Panc1 (cell line): ENCODE measurements around the gene ATG2B. TPM values are rescaled to one million over a fixed set of nuclear protein-coding genes. Genes with fewer than 3 reads are reported as not detected.

Source experiments
- ATAC-seq: fragments of 200-7000 bp; cut with Tn5 transposase; 2 replicates; pipeline ENCODE4 v1.9.1; 2020; ENCODE audit warnings: mild to moderate bottlenecking, moderate library complexity
- BruUV-seq: library from RNA; stranded (reverse); fragments of 400-500 nt; replicated peaks from 2 replicates; lab custom pipeline; 2021; lab: Mats Ljungman, UMichigan
- CTCF ChIA-PET: fragments of 300-600 bp; sonication (Branson Sonifier 250); formaldehyde crosslinking; loops from one replicate; lab custom pipeline; 2022; ENCODE audit warnings: antibody characterized with exemption; lab: Charles Lee
- POLR2A ChIA-PET: fragments of 300-600 bp; sonication (Branson Sonifier 250); formaldehyde crosslinking; loops from one replicate; lab custom pipeline; 2022; ENCODE audit warnings: antibody characterized with exemption; lab: Charles Lee
- DNase-seq: peaks from one replicate; pipeline ENCODE4 v3.0.0-alpha.2; 2010; ENCODE audit warnings: low read depth, low spot score
- H3K27ac ChIP-seq: 2 replicates; pipeline ENCODE4 v1.5.1; 2011; ENCODE audit warnings: mild to moderate bottlenecking, low read length, inconsistent platforms
- H3K27me3 ChIP-seq: fragments of 200-500 bp; sonication (Bioruptor generic); 2 replicates; pipeline ENCODE4 v1.6.0; 2014; ENCODE audit warnings: low read length, inconsistent platforms; ENCODE audit not compliant: control insufficient read depth, insufficient read depth
- H3K36me3 ChIP-seq: fragments of 200-500 bp; sonication (Bioruptor generic); 2 replicates; pipeline ENCODE4 v1.5.1; 2014; ENCODE audit warnings: inconsistent platforms, mild to moderate bottlenecking, low read length, moderate library complexity; ENCODE audit not compliant: control insufficient read depth, insufficient read depth
- H3K4me1 ChIP-seq: 2 replicates; pipeline ENCODE4 v1.5.1; 2011; ENCODE audit warnings: inconsistent platforms, mild to moderate bottlenecking, low read length, moderate library complexity; ENCODE audit not compliant: control insufficient read depth, insufficient read depth
- H3K4me3 ChIP-seq, 2 experiments: 2 replicates each; pipeline ENCODE4 v1.5.1; 2011 to 2012; ENCODE audit warnings: low read depth in 2 of 2, low read length in 2 of 2, mild to moderate bottlenecking in 2 of 2, inconsistent platforms in 1 of 2, moderate library complexity in 1 of 2
- H3K9me3 ChIP-seq: fragments of 200-500 bp; sonication (Bioruptor generic); 2 replicates; pipeline ENCODE4 v1.5.1; 2014; ENCODE audit warnings: low read depth, mild to moderate bottlenecking, inconsistent platforms, low read length, moderate library complexity; ENCODE audit not compliant: control insufficient read depth, insufficient read depth
- POLR2AphosphoS5 ChIP-seq: IDR thresholded peaks from 2 replicates; pipeline ENCODE4 v1.6.1; 2012; ENCODE audit warnings: mild to moderate bottlenecking, low read depth, low read length, moderate library complexity
- REST ChIP-seq, 2 experiments: IDR thresholded peaks; 2 replicates each; pipeline ENCODE4 v1.6.1; 2011 to 2012; ENCODE audit warnings: low read depth in 2 of 2, control low read depth in 1 of 2, low read length in 1 of 2, mild to moderate bottlenecking in 1 of 2, moderate library complexity in 1 of 2; ENCODE audit not compliant: insufficient read depth in 1 of 2
- SIN3A ChIP-seq: IDR thresholded peaks from 2 replicates; pipeline ENCODE4 v1.6.1; 2012; ENCODE audit warnings: low read depth, mild to moderate bottlenecking, low read length, moderate library complexity, borderline replicate concordance; ENCODE audit not compliant: insufficient read depth
- TCF7L2 ChIP-seq: IDR thresholded peaks from 2 replicates; pipeline ENCODE4 v1.6.1; 2011; ENCODE audit warnings: mild to moderate bottlenecking, low read depth, low read length, inconsistent platforms
- in situ Hi-C: cut with HindIII; loops from 2 replicates; pipeline ENCODE4 v1.10.0; 2016; ENCODE audit warnings: low sequenced_read_pairs, low pct_unique_long_range_greater_than_20kb
- intact Hi-C: fragments of 100-400 bp; cut with micrococcal nuclease; formaldehyde crosslinking; loops from one replicate; pipeline ENCODE4 v1.10.0; 2022; ENCODE audit not compliant: unreplicated experiment
- total RNA-seq: library from RNA; stranded (reverse); gene quantifications from one replicate; pipeline ENCODE4 v1.2.1, GENCODE V29; 2021; ENCODE audit not compliant: unreplicated experiment
- TF ChIP-seq, protein P1 (sequence below): fragments of 450-650 bp; IDR thresholded peaks from 2 replicates; pipeline ENCODE4 v1.5.1; 2017; ENCODE audit warnings: mild to moderate bottlenecking

ATG2B gene
- total RNA-seq, 1 experiment from 2014 or later, result 2.6 TPM

GRCh38 chr14:96229315-96229714, 133.8 kb downstream of the ATG2B start:
- Histone ChIP-seq H3K9me3 (no peaks in the 10 kb centered on the region), H3K4me1 (no peaks in the 10 kb centered on the region), H3K36me3 (no peaks in the 10 kb centered on the region), H3K27me3 (no peaks in the 10 kb centered on the region), H3K4me3 (no peak overlapping the region), H3K27ac (no peak overlapping the region)
- ATAC-seq (no peak), DNase-seq (no peak)
- ChIA-PET CTCF (no interaction called here), POLR2A (no interaction called here)
- BruUV-seq, result no TSS peak
- intact Hi-C loops (no loop called here), in situ Hi-C loops (no loop called here)
- no peak for TF ChIP-seq POLR2AphosphoS5
- TF ChIP-seq TCF7L2, result no peak
- TF ChIP-seq REST (IDR thresholded peaks at IDR 0.05; ENCODE audit: insufficient read depth in 1 of 2, low read depth in 2 of 2, low read length in 1 of 2), result no peak
- no peak for TF ChIP-seq SIN3A
- TF ChIP-seq, protein P1, sequence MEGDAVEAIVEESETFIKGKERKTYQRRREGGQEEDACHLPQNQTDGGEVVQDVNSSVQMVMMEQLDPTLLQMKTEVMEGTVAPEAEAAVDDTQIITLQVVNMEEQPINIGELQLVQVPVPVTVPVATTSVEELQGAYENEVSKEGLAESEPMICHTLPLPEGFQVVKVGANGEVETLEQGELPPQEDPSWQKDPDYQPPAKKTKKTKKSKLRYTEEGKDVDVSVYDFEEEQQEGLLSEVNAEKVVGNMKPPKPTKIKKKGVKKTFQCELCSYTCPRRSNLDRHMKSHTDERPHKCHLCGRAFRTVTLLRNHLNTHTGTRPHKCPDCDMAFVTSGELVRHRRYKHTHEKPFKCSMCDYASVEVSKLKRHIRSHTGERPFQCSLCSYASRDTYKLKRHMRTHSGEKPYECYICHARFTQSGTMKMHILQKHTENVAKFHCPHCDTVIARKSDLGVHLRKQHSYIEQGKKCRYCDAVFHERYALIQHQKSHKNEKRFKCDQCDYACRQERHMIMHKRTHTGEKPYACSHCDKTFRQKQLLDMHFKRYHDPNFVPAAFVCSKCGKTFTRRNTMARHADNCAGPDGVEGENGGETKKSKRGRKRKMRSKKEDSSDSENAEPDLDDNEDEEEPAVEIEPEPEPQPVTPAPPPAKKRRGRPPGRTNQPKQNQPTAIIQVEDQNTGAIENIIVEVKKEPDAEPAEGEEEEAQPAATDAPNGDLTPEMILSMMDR, result no peak

Other genes with a start within 250 kb of the ATG2B start
- 0.05 TPM for gene BDKRB2, start 158.5 kb downstream of the ATG2B start, total RNA-seq
- not detected for gene BDKRB1, start 107.1 kb downstream of the ATG2B start, total RNA-seq
- gene GSKIP, start 185 bp upstream of the ATG2B start, total RNA-seq, result 11.1 TPM
- gene AK7, start 28.8 kb upstream of the ATG2B start, total RNA-seq, result 0.82 TPM
- gene PAPOLA, start 139.0 kb upstream of the ATG2B start, total RNA-seq, result 125 TPM